Common myeloid progenitor, CD34-positive (primary cell): ENCODE measurements around the gene HOXD10.
A peak's percentile ranks its signal among the peaks of the same experiment; 100 is the strongest.

Experiments used
- CTCF ChIA-PET: fragments of 350-600 bp; sonication (Branson Sonifier 250); formaldehyde crosslinking; loops from one replicate; lab custom pipeline; 2021; ENCODE audit warnings: antibody characterized with exemption; lab: Charles Lee
- POLR2A ChIA-PET: fragments of 350-600 bp; sonication (Branson Sonifier 250); formaldehyde crosslinking; loops from one replicate; lab custom pipeline; 2021; ENCODE audit warnings: antibody characterized with exemption; lab: Charles Lee
- DNase-seq, 3 donors: peaks; one replicate each; pipeline versions ENCODE4 v3.0.0 to v3.0.0-alpha.2; 2013
- H3K27ac ChIP-seq, 2 experiments: 1 replicate in 1 of 2; 2 replicates in 1 of 2; pipeline ENCODE4 v1.7.0; 2013; ENCODE audit warnings: inconsistent platforms in 2 of 2, low read length in 2 of 2, mild to moderate bottlenecking in 2 of 2, low read depth in 1 of 2, moderate library complexity in 1 of 2; ENCODE audit not compliant: severe bottlenecking in 2 of 2, insufficient read depth in 1 of 2, poor library complexity in 1 of 2
- H3K27me3 ChIP-seq, 5 experiments: replicated peaks in 2 of 5; 1 replicate in 3 of 5; 2 replicates in 2 of 5; pipeline versions ENCODE4 v1.6.1 to v1.7.0; 2013; ENCODE audit warnings: low read length in 4 of 5, mild to moderate bottlenecking in 2 of 5, moderate library complexity in 2 of 5, inconsistent platforms in 1 of 5; ENCODE audit not compliant: insufficient read depth in 5 of 5, control insufficient read depth in 4 of 5
- H3K36me3 ChIP-seq, 4 experiments: 1 replicate in 2 of 4; 2 replicates in 2 of 4; pipeline versions ENCODE4 v1.6.1 to v1.7.0; 2013; ENCODE audit warnings: low read length in 3 of 4, control low read depth in 1 of 4, mild to moderate bottlenecking in 1 of 4; ENCODE audit not compliant: control insufficient read depth in 4 of 4, insufficient read depth in 4 of 4
- H3K4me1 ChIP-seq, 4 experiments: 1 replicate in 3 of 4; 2 replicates in 1 of 4; pipeline versions ENCODE4 v1.6.1 to v1.7.1; 2013; ENCODE audit warnings: low read length in 3 of 4, mild to moderate bottlenecking in 3 of 4, control low read depth in 1 of 4, inconsistent platforms in 1 of 4, moderate library complexity in 1 of 4; ENCODE audit not compliant: control insufficient read depth in 4 of 4, insufficient read depth in 4 of 4; ENCODE audit errors: control extremely low read depth in 1 of 4
- H3K4me3 ChIP-seq, 7 experiments: 1 replicate in 4 of 7; 2 replicates in 3 of 7; pipeline versions ENCODE4 v1.5.1 to v1.7.0; 2013; ENCODE audit warnings: mild to moderate bottlenecking in 7 of 7, low read length in 6 of 7, moderate library complexity in 6 of 7, inconsistent platforms in 2 of 7, low read depth in 2 of 7, control low read depth in 1 of 7; ENCODE audit not compliant: insufficient read depth in 4 of 7, control insufficient read depth in 1 of 7; ENCODE audit errors: extremely low read depth in 1 of 7
- H3K9me3 ChIP-seq, 5 experiments: 1 replicate in 4 of 5; 2 replicates in 1 of 5; pipeline versions ENCODE4 v1.6.1 to v1.7.1; 2013; ENCODE audit warnings: low read length in 4 of 5, mild to moderate bottlenecking in 2 of 5, inconsistent platforms in 1 of 5, low read depth in 1 of 5, moderate library complexity in 1 of 5; ENCODE audit not compliant: control insufficient read depth in 4 of 5, insufficient read depth in 2 of 5; ENCODE audit errors: control extremely low read depth in 1 of 5
- WGBS: methylation state at CpG from one replicate; pipeline ENCODE4 v1.1.5; 2013; ENCODE audit not compliant: insufficient coverage; 5-methylcytosine and 5-hydroxymethylcytosine counted together

Gene HOXD10

DNA sequence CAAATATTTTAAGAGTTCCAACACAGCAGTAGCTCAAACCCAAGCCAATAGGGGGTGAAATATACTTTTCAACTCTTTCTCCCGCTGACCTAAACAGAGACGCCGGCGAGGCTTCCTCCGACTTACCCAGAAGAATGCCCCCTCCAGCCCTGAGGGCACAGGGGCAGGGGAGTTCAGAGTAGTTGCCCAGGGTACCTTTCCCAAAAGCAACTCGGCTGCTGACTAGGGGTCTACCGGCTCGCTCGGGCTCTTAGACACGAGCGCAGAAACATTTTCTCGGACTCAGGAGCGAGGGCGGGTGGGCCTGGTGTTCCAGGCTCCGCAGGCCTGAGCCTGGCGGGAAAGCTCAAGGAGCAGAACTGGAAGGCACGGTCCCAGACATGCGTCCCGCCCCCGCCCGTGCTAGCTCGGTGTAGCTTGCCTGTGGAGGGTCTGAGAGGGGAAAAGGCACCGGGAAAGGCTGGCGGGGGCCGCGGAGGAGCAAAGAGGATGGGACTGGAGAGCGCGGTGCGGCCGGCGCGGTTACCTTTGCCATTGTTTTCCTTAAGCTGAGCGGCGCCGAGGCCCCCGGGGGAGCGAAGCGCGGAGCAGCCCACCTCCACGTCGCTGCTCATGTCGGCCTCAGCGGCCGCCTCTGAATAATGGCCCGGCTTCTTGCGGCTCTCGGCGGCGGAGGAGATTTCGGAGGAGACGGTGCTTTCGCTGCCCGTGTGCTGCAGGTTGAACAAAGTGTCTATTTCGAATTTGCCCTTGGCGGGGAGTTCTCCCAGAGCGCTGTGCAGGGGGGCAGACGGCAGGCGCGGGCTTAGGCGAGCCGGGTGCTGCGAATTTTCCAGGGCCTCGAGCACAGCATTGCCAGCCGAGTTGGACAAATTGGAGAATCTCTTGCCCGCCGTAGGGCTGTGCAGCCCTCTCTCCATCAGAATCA is 33.5 kb upstream of the HOXD10 start:
- WGBS = 9% methylated on average over 56 of the region's 66 CpGs
- CTCF ChIA-PET = interaction anchor here (1.2 to 2.6 kb wide), 5 partner anchors 13 to 831 kb away, joined by 3 to 14 read pairs (median 4); no protein-coding TSS in a partner anchor
- POLR2A ChIA-PET = no interaction called here

DNA sequence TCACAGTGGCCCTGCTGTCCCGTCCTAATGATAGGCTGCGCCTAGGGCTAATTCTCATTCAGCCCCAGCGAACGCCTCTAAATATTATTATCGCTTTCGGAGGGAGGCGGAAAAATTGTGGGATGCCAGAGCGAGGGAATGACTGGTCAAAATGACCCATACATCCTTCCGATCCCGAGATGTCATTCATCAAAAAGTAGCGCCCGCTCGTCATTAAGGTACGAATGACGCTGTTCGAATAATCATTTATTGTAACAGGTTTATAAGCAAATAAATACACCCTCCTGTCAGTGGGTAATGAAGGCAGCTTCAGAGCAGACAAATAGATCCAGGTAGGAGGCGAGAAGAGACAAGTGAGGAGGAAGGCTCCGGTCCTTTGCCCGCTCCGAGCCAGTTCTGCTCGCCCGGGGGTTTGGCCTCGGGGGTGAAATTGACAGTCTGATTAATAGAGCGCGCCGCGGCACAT is 32.7 kb upstream of the HOXD10 start, which contains the start of gene EVX2:
TSS of gene EVX2 (minus strand) at position 167 of the 466 bp plus-strand sequence. CDS start 186 bp downstream, outside the sequence.
- WGBS = 11% methylated on average over 19 of the region's 27 CpGs
- POLR2A ChIA-PET = no interaction called here
- Histone ChIP-seq H3K27me3 (peaks cover 36 to 100% (median 79%) of the 10 kb centered on the region in 5 experiments), H3K4me1 (peaks cover 0 to 24% (median 15%) of the 10 kb centered on the region in 4 experiments), H3K4me3 (no peak within 1 kb of the TSS), H3K36me3 (no peaks in the 10 kb centered on the region), H3K27ac (no peak within 1 kb of the TSS), H3K9me3 (peaks cover 0 to 7% (median 0%) of the 10 kb centered on the region in 5 experiments)
- CTCF ChIA-PET = interaction anchor here (2.5 to 2.6 kb wide), 2 partner anchors 11 to 12 kb away, joined by 14 to 17 read pairs; no protein-coding TSS in a partner anchor
- DNase-seq = no peak

More for the DNA sequence above, 33.5 kb upstream of the HOXD10 start:
- no peak overlapping the region for H3K4me3 ChIP-seq
- H3K9me3 ChIP-seq = peaks cover 0 to 7% (median 0%) of the 10 kb centered on the region in 5 experiments
- no peaks in the 10 kb centered on the region for H3K36me3 ChIP-seq
- no peak for DNase-seq
- H3K27ac ChIP-seq = no peak overlapping the region
- H3K27me3 ChIP-seq = peaks cover 40 to 100% (median 80%) of the 10 kb centered on the region in 5 experiments
- H3K4me1 ChIP-seq = peaks cover 0 to 19% (median 12%) of the 10 kb centered on the region in 4 experiments

DNA sequence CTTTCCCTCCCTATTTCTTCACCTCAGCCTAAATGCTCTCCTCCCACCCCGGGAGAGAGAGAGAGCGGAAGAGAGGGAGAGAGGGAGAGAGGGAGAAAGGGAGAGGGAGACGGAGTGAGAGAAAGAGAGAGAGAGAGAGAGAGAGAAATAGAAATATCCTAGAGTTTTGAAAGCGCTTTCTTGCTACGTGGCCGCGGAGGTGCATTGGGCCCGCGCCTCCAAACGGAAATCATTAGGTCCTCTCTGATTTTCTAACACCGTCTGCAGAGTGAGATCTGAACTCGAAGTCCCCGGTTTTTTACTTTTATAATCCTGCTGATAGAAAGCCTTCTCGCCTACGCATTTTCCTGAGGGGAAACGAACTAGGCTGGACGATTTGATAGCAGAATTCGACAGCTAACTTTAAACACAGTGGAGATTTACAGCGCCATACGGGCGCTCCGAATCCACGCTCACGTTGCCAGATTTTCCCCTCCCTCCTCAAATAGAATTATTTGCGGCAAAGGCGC is 31.9 kb upstream of the HOXD10 start:
- 2% methylated on average over 21 of the region's 26 CpGs for WGBS
- POLR2A ChIA-PET = no interaction called here

DNA sequence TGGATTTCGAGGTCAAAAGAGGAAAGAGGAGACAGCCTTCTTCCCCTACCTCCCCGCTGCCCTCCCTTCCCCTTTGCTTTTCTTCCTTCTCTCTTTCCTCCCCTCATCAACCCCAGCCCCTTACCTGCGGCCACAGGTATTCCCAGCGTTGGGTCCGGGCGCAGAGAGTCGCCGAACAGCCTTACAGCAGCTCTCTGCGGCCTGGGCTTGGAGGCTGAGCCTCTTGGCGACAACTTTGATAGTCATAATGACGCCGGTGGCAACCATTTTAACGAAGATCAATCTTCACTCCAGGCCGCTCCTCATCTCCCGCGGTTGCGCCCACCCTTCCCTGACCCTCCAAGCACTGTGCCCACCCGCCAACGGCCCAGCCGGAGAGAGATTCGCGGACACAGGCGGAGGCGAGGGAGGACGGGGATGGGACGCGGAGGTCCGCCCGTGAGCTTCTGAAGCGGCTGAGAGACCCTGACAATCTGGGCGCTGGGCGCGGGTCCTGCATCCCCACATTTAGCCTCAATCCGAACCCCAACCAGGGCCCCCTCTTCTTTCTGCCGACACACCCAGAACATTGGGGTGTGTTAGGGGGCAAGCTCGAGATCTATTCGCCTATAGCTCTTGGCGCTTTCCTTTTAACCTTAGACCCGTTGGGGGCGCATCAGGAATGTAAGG is 31.3 kb upstream of the HOXD10 start:
- Histone ChIP-seq H3K4me1 (peaks cover 0 to 17% (median 11%) of the 10 kb centered on the region in 4 experiments), H3K36me3 (no peaks in the 10 kb centered on the region), H3K9me3 (peaks cover 0 to 7% (median 0%) of the 10 kb centered on the region in 5 experiments), H3K27ac (no peak overlapping the region), H3K4me3 (no peak overlapping the region), H3K27me3 (peaks cover 36 to 100% (median 82%) of the 10 kb centered on the region in 5 experiments)
- POLR2A ChIA-PET = no interaction called here
- CTCF ChIA-PET = interaction anchor here (0.8 to 2.5 kb wide), 18 partner anchors 9 to 1313 kb away, joined by 3 to 17 read pairs (median 4); partner anchors contain the start of gene HOXD11
- no peak for DNase-seq
- 7% methylated on average over 33 of the region's 40 CpGs for WGBS

More for the DNA sequence above, 31.9 kb upstream of the HOXD10 start:
- Histone ChIP-seq H3K36me3 (no peaks in the 10 kb centered on the region), H3K27me3 (peaks cover 36 to 100% (median 77%) of the 10 kb centered on the region in 5 experiments), H3K4me1 (peaks cover 0 to 18% (median 12%) of the 10 kb centered on the region in 4 experiments), H3K4me3 (no peak overlapping the region), H3K27ac (no peak overlapping the region), H3K9me3 (peaks cover 0 to 7% (median 0%) of the 10 kb centered on the region in 5 experiments)
- DNase-seq = no peak
- CTCF ChIA-PET = interaction anchor here (1.0 to 2.5 kb wide), 10 partner anchors 10 to 1313 kb away, joined by 3 to 17 read pairs (median 4); no protein-coding TSS in a partner anchor

DNA sequence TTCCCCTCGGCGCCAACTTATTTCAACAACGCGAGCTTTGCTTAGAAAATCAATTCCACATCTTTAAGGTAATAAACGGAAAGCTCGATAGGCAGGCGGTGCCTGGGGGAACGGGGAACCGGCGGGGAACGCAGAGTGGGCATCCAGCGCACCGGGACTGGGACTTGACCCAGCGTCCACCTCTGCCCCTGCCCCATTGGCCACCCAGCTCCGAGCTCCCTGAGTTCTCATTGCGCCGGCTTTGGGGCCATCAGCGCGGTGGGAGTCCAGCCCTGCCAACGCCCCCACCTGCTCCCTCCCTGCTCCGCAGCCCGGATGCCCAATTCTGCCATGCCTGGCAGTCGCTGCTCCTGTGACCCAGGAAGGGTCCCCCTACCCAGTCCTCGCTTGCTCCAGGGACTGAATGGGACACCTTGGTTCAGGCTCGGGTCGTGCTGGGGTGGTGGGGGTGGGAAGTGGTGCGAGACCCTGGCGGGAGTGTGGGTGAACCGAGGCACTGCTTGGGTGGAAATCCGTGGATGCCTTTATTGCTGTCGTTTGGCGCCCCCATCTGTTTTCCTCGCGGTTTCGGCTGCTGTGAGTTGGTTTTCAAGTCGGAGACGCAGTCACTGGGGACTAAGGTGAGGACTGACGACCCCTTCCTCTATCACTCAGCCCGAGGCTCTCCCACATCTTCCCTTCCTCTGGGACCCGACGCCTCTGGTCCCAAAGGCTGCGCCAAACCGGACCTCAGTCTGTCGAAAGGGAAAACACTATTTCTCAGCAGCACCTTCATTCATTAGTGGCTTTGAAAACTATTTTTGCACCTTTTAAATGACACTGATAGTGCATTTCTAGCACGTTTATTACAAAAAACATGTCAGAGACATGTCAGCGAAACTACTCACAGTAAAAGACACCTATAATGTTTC is 30.5 kb upstream of the HOXD10 start:
- no peak overlapping the region for H3K4me3 ChIP-seq

More for the DNA sequence above, 30.5 kb upstream of the HOXD10 start:
- H3K36me3 ChIP-seq = no peaks in the 10 kb centered on the region
- DNase-seq = peak in 1 of 3 donors; percentile 61
- peaks cover 32 to 100% (median 80%) of the 10 kb centered on the region in 5 experiments for H3K27me3 ChIP-seq
- POLR2A ChIA-PET = no interaction called here
- peaks cover 0 to 2% (median 0%) of the 10 kb centered on the region in 5 experiments for H3K9me3 ChIP-seq
- CTCF ChIA-PET = interaction anchor here (0.8 to 2.5 kb wide), 17 partner anchors 9 to 1314 kb away, joined by 3 to 17 read pairs (median 4); partner anchors contain the start of gene HOXD11
- WGBS = 3% methylated on average over 38 of the region's 46 CpGs
- H3K4me1 ChIP-seq = peaks cover 0 to 10% (median 6%) of the 10 kb centered on the region in 4 experiments
- no peak overlapping the region for H3K27ac ChIP-seq
